Lower lobe of right lung (tissue), 2 donors: ENCODE measurements around the gene DHX57. TPM values are rescaled to one million over a fixed set of nuclear protein-coding genes. Genes with fewer than 3 reads are reported as not detected.

Source experiments
- ATAC-seq, 2 donors: fragments of 200-7000 bp; cut with Tn5 transposase; one replicate each; pipeline ENCODE4 v1.9.1; 2020 to 2022; ENCODE audit warnings: mild to moderate bottlenecking in 2 of 2, moderate library complexity in 2 of 2
- DNase-seq: peaks from one replicate; pipeline ENCODE4 v3.0.0-alpha.2; 2020
- H3K27ac ChIP-seq: fragments of 200-600 bp; one replicate; pipeline ENCODE4 v1.8.0; 2022
- H3K27me3 ChIP-seq: fragments of 200-600 bp; one replicate; pipeline ENCODE4 v1.8.0; 2022; ENCODE audit warnings: low read depth
- H3K36me3 ChIP-seq: fragments of 200-600 bp; one replicate; pipeline ENCODE4 v1.8.0; 2022; ENCODE audit warnings: mild to moderate bottlenecking
- H3K4me1 ChIP-seq: fragments of 200-600 bp; one replicate; pipeline ENCODE4 v1.8.0; 2022
- H3K4me3 ChIP-seq: fragments of 200-600 bp; one replicate; pipeline ENCODE4 v1.8.0; 2022; ENCODE audit warnings: mild to moderate bottlenecking
- H3K9me3 ChIP-seq: fragments of 200-600 bp; one replicate; pipeline ENCODE4 v1.8.0; 2022
- intact Hi-C: fragments of 100-400 bp; cut with DNase I; formaldehyde crosslinking; loops from one replicate; pipeline ENCODE4 v1.11.0; 2022
- total RNA-seq: library from RNA; stranded (reverse); fragmentation: NEBNext Ultra II Directional; extraction: Animal tissue kit (Norgen Biotek cat#: 25700); gene quantifications from one replicate; pipeline ENCODE4 v1.2.1, GENCODE V29; 2021
- TF ChIP-seq, protein P1 (sequence below): fragments of 200-600 bp; IDR thresholded peaks from one replicate; pipeline ENCODE4 v1.8.0; 2022; ENCODE audit warnings: antibody characterized with exemption, mild to moderate bottlenecking
- donor health status: DM: no; HTN: yes; CAD: no; lungs with severe emphysema.

The DHX57 gene
- total RNA-seq, 1 donor from 2014 or later = 15.5 TPM

DNA sequence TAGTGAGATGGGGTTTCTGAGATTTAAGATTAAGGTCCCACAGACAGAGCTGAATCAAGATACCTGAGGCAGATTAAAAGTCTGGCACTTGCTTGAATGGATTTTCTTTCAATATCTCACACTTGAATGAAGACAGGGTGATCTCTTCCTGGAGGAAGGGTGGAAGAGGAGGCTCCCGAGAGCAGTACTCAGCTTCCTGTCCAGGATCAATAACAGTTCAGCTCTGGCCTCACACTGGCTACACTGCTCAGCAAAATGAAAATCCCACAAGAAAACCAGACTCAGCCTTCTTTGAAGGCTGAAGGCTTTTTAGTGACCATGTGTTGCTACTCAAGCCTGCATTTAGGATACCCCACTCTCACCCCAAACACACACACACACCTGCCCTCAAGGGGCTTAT lies 25.0 kb upstream of the DHX57 start:
- TF ChIP-seq, protein P1, sequence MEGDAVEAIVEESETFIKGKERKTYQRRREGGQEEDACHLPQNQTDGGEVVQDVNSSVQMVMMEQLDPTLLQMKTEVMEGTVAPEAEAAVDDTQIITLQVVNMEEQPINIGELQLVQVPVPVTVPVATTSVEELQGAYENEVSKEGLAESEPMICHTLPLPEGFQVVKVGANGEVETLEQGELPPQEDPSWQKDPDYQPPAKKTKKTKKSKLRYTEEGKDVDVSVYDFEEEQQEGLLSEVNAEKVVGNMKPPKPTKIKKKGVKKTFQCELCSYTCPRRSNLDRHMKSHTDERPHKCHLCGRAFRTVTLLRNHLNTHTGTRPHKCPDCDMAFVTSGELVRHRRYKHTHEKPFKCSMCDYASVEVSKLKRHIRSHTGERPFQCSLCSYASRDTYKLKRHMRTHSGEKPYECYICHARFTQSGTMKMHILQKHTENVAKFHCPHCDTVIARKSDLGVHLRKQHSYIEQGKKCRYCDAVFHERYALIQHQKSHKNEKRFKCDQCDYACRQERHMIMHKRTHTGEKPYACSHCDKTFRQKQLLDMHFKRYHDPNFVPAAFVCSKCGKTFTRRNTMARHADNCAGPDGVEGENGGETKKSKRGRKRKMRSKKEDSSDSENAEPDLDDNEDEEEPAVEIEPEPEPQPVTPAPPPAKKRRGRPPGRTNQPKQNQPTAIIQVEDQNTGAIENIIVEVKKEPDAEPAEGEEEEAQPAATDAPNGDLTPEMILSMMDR = no peak
- H3K27me3 ChIP-seq = no peaks in the 10 kb centered on the region
- H3K4me3 ChIP-seq = no peak overlapping the region
- intact Hi-C loops = no loop called here
- no peak overlapping the region for H3K27ac ChIP-seq
- no peaks in the 10 kb centered on the region for H3K9me3 ChIP-seq
- ATAC-seq (no peak), DNase-seq (no peak)
- H3K4me1 ChIP-seq = no peaks in the 10 kb centered on the region
- H3K36me3 ChIP-seq = no peaks in the 10 kb centered on the region

DNA sequence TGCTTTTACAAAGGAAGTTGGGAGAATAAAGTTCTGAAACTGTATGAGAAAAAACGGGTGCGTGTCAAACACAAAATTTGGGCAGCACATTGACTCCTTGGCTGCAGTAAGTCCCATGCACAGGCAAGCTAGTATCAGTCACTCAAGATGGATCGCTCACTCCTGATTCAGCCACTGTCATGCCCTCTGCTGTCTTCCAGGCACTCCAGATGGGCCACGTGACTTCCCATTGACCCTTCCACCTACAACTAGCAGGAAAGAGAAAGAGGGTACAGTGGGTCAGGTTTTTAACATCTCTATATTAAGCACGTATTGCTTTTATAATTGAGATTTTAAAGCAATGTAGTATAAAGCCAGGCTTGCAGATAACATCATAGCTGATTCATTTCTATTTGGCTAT lies 22.5 kb upstream of the DHX57 start:
- intact Hi-C loops = no loop called here
- ATAC-seq = no peak
- H3K36me3 ChIP-seq = no peaks in the 10 kb centered on the region

DNA sequence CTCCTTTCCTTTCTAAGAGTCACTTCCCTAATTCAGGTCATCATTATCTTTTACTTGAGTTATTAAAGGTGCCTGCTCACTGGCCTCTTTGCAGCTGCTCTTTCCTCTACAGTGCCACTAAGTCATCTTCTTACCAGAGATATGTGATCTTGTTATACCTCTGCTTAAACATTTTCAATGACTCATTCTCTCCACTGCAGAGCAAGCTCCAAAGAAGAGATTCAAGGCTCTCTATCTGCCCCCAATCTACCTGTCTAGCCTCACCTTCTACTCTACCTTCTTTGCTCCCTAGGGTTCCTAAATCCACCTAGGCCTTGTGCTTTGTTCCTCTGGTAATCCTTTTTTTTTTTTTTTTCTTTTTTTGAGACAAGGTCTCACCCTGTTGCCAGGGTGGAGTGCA lies 17.1 kb upstream of the DHX57 start:
- Histone ChIP-seq H3K27ac (no peak overlapping the region), H3K36me3 (no peaks in the 10 kb centered on the region), H3K9me3 (no peaks in the 10 kb centered on the region), H3K4me1 (no peaks in the 10 kb centered on the region), H3K4me3 (no peak overlapping the region), H3K27me3 (no peaks in the 10 kb centered on the region)
- TF ChIP-seq, protein P1 = no peak
- DNase-seq = no peak
- no peak for ATAC-seq
- intact Hi-C loops = no loop called here

More for the DNA sequence above, 22.5 kb upstream of the DHX57 start:
- Histone ChIP-seq H3K4me1 (no peaks in the 10 kb centered on the region), H3K27me3 (no peaks in the 10 kb centered on the region), H3K27ac (no peak overlapping the region), H3K9me3 (no peaks in the 10 kb centered on the region), H3K4me3 (no peak overlapping the region)
- DNase-seq = no peak
- TF ChIP-seq, protein P1 = no peak

DNA sequence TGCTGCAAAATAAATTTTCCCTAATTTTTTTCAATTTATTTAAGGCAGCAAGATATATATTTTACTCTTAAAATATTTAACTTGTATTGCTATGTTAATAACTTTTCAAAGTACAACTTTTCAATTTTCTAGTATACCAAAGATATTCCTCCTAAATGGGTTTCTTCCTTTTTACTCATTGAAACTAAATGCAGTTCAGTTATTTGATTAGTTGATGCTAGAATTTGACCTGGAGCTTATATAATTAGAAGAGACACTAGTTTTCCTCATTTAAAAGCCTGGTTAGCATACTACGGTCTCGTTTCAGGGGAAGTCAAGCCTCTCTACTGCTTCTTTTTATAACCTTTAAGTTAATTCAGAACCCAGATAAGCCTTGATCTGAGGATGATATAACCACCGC lies 13.8 kb upstream of the DHX57 start, which contains the start of gene ARHGEF33:
Gene ARHGEF33, plus strand, starts transcription at position 301 of the 400 bp plus-strand sequence. CDS start 29,573 bp downstream, outside the sequence.
- no peaks in the 10 kb centered on the region for H3K4me1 ChIP-seq
- TF ChIP-seq, protein P1 = no peak
- DNase-seq (no peak), ATAC-seq (no peak)
- H3K4me3 ChIP-seq = no peak within 1 kb of the TSS
- no peaks in the 10 kb centered on the region for H3K9me3 ChIP-seq
- H3K27me3 ChIP-seq = no peaks in the 10 kb centered on the region
- H3K27ac ChIP-seq = no peak within 1 kb of the TSS
- H3K36me3 ChIP-seq = no peaks in the 10 kb centered on the region
- intact Hi-C loops = no loop called here

DNA sequence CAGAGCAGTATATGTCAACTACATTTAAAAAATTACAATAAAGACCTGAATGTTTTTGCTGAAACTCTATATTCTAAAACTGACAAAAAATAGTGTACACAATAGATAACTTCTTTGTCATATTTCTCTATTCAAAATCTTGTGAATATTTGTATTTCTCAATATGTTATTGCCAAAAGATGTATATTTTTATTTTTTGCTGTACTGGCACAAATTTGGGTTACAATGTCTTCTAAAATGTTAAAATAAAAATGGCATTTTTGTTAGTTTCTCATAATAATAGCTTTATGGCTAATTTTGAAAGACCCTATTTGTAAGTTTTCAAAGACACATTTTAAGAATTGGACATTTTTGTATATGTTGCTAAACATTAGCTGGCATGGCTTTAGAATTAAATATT lies 13.3 kb upstream of the DHX57 start:
- Histone ChIP-seq H3K27ac (no peak overlapping the region), H3K4me1 (no peaks in the 10 kb centered on the region), H3K27me3 (no peaks in the 10 kb centered on the region), H3K4me3 (no peak overlapping the region), H3K36me3 (no peaks in the 10 kb centered on the region), H3K9me3 (no peaks in the 10 kb centered on the region)
- TF ChIP-seq, protein P1 = no peak
- intact Hi-C loops = no loop called here
- ATAC-seq = no peak
- no peak for DNase-seq
